ENCODE measurements around the gene FAM240A. TPM values are rescaled to one million over a fixed set of nuclear protein-coding genes. Genes with fewer than 3 reads are reported as not detected.

Gene FAM240A
- total RNA-seq, 1 experiment from 2014 or later, result not detected

- no peak for TF ChIP-seq CTCF (IDR thresholded peaks at IDR 0.05 in 2 of 3, conservative IDR thresholded peaks at IDR 0.05 in 1 of 3; ENCODE audit: borderline replicate concordance in 1 of 3, insufficient read depth in 1 of 3, low read depth in 2 of 3, low read length in 2 of 3)
- TF ChIP-seq ELF1 (IDR thresholded peaks at IDR 0.05; ENCODE audit: borderline replicate concordance, low read depth), result no peak
Measured at GRCh38 chr3:46666453-46666845, 54.1 kb downstream of the FAM240A start (continued).

GRCh38 chr3:46667061-46667621 is 54.8 kb downstream of the FAM240A start:
- CTCF ChIA-PET, result no interaction called here
- H2AFZ ChIP-seq (ENCODE audit: low read depth, low read length, poor library complexity, severe bottlenecking), result no peak overlapping the region
- no peak overlapping the region for H3K4me2 ChIP-seq (ENCODE audit: low read length)
- no TSS peak for BruUV-seq (replicated peaks)
- H3K9ac ChIP-seq (ENCODE audit: low read length), result no peak overlapping the region
- no peaks in the 10 kb centered on the region for H3K79me2 ChIP-seq (ENCODE audit: insufficient read depth, low read length)
- H3K36me3 ChIP-seq (ENCODE audit: control insufficient read depth in 1 of 2, insufficient read depth in 2 of 2, low read length in 2 of 2), result no peaks in the 10 kb centered on the region
- no peak for DNase-seq (ENCODE audit: low read depth, low spot score)
- H3K27ac ChIP-seq (ENCODE audit: low read depth, low read length), result no peak overlapping the region
- no peaks in the 10 kb centered on the region for H3K27me3 ChIP-seq (ENCODE audit: insufficient read depth, low read length)
- H3K4me3 ChIP-seq (replicated peaks in 1 of 2; ENCODE audit: low read depth in 1 of 2, low read length in 2 of 2), result no peak overlapping the region
- no peaks in the 10 kb centered on the region for H3K9me3 ChIP-seq (ENCODE audit: control insufficient read depth in 1 of 2, insufficient read depth in 1 of 2, low read depth in 1 of 2, low read length in 2 of 2)
- RAD21 ChIA-PET (ENCODE audit: low non-redundant PET in 1 of 2, low total read pairs in 2 of 2, uncharacterized antibody in 2 of 2, unreplicated experiment in 2 of 2), result no interaction called here
- intact Hi-C loops (cut with micrococcal nuclease), result no loop called here
- H3K9me2 ChIP-seq (ENCODE audit: insufficient read depth), result no peaks in the 10 kb centered on the region
- POLR2A ChIA-PET, result no interaction called here
- ATAC-seq, result no peak
- no peaks in the 10 kb centered on the region for H3K4me1 ChIP-seq (ENCODE audit: control insufficient read depth in 1 of 2, insufficient read depth in 2 of 2, low read length in 2 of 2)
- H4K20me1 ChIP-seq (ENCODE audit: insufficient read depth), result no peaks in the 10 kb centered on the region
- TF ChIP-seq ELF1 (IDR thresholded peaks at IDR 0.05; ENCODE audit: borderline replicate concordance, low read depth) (no peak), JUND (IDR thresholded peaks at IDR 0.05) (no peak), ZNF274 (IDR thresholded peaks at IDR 0.05; ENCODE audit: low read depth, low read length) (no peak), EZH2phosphoT487 (IDR thresholded peaks at IDR 0.05; ENCODE audit: borderline replicate concordance) (no peak), ATF3 (IDR thresholded peaks at IDR 0.05) (no peak), MAX (IDR thresholded peaks at IDR 0.05) (no peak), REST (IDR thresholded peaks at IDR 0.05; ENCODE audit: low read depth) (no peak), EGR1 (IDR thresholded peaks at IDR 0.05; ENCODE audit: low read depth) (no peak), CEBPB (IDR thresholded peaks at IDR 0.05; ENCODE audit: low read depth) (no peak), EZH2 (IDR thresholded peaks at IDR 0.05) (no peak), CTCF (IDR thresholded peaks at IDR 0.05 in 2 of 3, conservative IDR thresholded peaks at IDR 0.05 in 1 of 3; ENCODE audit: borderline replicate concordance in 1 of 3, insufficient read depth in 1 of 3, low read depth in 2 of 3, low read length in 2 of 3) (no peak), ZBTB33 (IDR thresholded peaks at IDR 0.05; ENCODE audit: extremely low read depth, insufficient replicate concordance, low read length) (no peak), YY1 (IDR thresholded peaks at IDR 0.05; ENCODE audit: extremely low read depth, insufficient replicate concordance, low read depth, low read length) (no peak)
